ENCODE measurements around the gene ARAP1.

ARAP1 gene

GRCh38 chr11:72679869-72680268 lies 72.3 kb downstream of the ARAP1 start:
- no peak for DNase-seq

- no peak for DNase-seq
Measured at GRCh38 chr11:72678524-72678923, 73.7 kb downstream of the ARAP1 start.

- peak; percentile 75 for DNase-seq
Measured at GRCh38 chr11:72676861-72677341, 75.3 kb downstream of the ARAP1 start.

- no peak for DNase-seq
Measured at GRCh38 chr11:72675221-72675620, 77.0 kb downstream of the ARAP1 start.

GRCh38 chr11:72673943-72674828 lies 78.0 kb downstream of the ARAP1 start, which contains the start of gene PDE2A:
PDE2A (minus strand) TSS chr11:72674422; CDS start chr11:72674207, 215 bp downstream.
- no peak for DNase-seq

- no peak for DNase-seq
Measured at GRCh38 chr11:72673284-72673942, 78.8 kb downstream of the ARAP1 start.

GRCh38 chr11:72672597-72673238 lies 79.5 kb downstream of the ARAP1 start:
- no peak for DNase-seq

- DNase-seq: no peak
Measured at GRCh38 chr11:72671152-72672099, 80.8 kb downstream of the ARAP1 start.

GRCh38 chr11:72670041-72670440 lies 82.2 kb downstream of the ARAP1 start:
- no peak for DNase-seq

- DNase-seq: no peak
Measured at GRCh38 chr11:72669527-72669926, 82.7 kb downstream of the ARAP1 start.

- no peak for DNase-seq
Measured at GRCh38 chr11:72668629-72669347, 83.4 kb downstream of the ARAP1 start.

GRCh38 chr11:72665911-72666472 lies 86.2 kb downstream of the ARAP1 start:
- DNase-seq: no peak

GRCh38 chr11:72662036-72662435 lies 90.2 kb downstream of the ARAP1 start:
- no peak for DNase-seq

- no peak for DNase-seq
Measured at GRCh38 chr11:72661486-72661885, 90.7 kb downstream of the ARAP1 start.

- DNase-seq: no peak
Measured at GRCh38 chr11:72658989-72659640, 93.1 kb downstream of the ARAP1 start.

GRCh38 chr11:72657411-72658100 lies 94.7 kb downstream of the ARAP1 start:
- DNase-seq: no peak

GRCh38 chr11:72655896-72656464 lies 96.2 kb downstream of the ARAP1 start:
- DNase-seq: no peak

- DNase-seq: no peak
Measured at GRCh38 chr11:72655014-72655413, 97.2 kb downstream of the ARAP1 start.

- DNase-seq: no peak
Measured at GRCh38 chr11:72653649-72654048, 98.6 kb downstream of the ARAP1 start.

Measured in activated T-cell treated with anti-CD3 and anti-CD28 coated beads, Interleukin-2, amount 50 U/mL, for 1 hour (primary cell).